GM12878 (cell line): ENCODE results near the gene NKAIN2. TPM values are rescaled to one million over a fixed set of nuclear protein-coding genes. Genes with fewer than 3 reads are reported as not detected.

ENCODE experiments used
- ATAC-seq: fragments of 200-7000 bp; cut with Tn5 transposase; 3 replicates; pipeline ENCODE4 v1.9.1; 2020; ENCODE audit warnings: mild to moderate bottlenecking, moderate library complexity
- BruUV-seq: library from RNA; stranded (reverse); fragments of 400-500 nt; replicated peaks from 2 replicates; lab custom pipeline; 2021; lab: Mats Ljungman, UMichigan
- CTCF ChIA-PET: fragments of 300-600 bp; sonication (Branson Sonifier 250); formaldehyde crosslinking; extraction: SDS; loops from one replicate; lab custom pipeline; 2021; ENCODE audit warnings: inconsistent platforms; lab: Yijun Ruan, JAX
- POLR2A ChIA-PET: fragments of 350-600 bp; formaldehyde crosslinking; extraction: SDS; loops from one replicate; lab custom pipeline; 2021; ENCODE audit warnings: inconsistent platforms; lab: Charles Lee
- RAD21 ChIA-PET: fragments of 300-600 bp; sonication (Branson Sonifier 250); formaldehyde crosslinking; loops from one replicate; lab custom pipeline; 2023; ENCODE audit warnings: antibody characterized with exemption; ENCODE audit not compliant: unreplicated experiment; lab: Charles Lee
- SMC1A ChIA-PET: fragments of 300-600 bp; sonication (Branson Sonifier 250); formaldehyde crosslinking; loops from one replicate; lab custom pipeline; 2023; ENCODE audit not compliant: unreplicated experiment, uncharacterized antibody; lab: Charles Lee
- DNase-seq: peaks from one replicate; pipeline ENCODE4 v3.0.0-alpha.2; 2011; ENCODE audit warnings: low read depth, low spot score
- FAIRE-seq: peaks from 3 replicates; lab custom pipeline; 2011; peaks lifted over from hg19 to GRCh38; lab: Jason Lieb, UNC
- H2AFZ ChIP-seq: 2 replicates; pipeline ENCODE4 v1.6.0; 2011; ENCODE audit warnings: low read depth, low read length, control low read depth; ENCODE audit not compliant: control insufficient read depth
- H3K27ac ChIP-seq: 2 replicates; pipeline ENCODE4 v1.5.1; 2011; ENCODE audit warnings: control low read depth; ENCODE audit not compliant: control insufficient read depth, insufficient read depth
- H3K27me3 ChIP-seq, 2 experiments: replicated peaks in 1 of 2; 2 replicates each; pipeline versions ENCODE4 v1.6.0 to v1.6.1; 2011; ENCODE audit warnings: low read length in 1 of 2; ENCODE audit not compliant: control insufficient read depth in 2 of 2, insufficient read depth in 2 of 2
- H3K36me3 ChIP-seq, 2 experiments: 2 replicates each; pipeline ENCODE4 v1.5.1; 2011; ENCODE audit warnings: low read length in 1 of 2; ENCODE audit not compliant: control insufficient read depth in 2 of 2, insufficient read depth in 2 of 2
- H3K4me1 ChIP-seq: 2 replicates; pipeline ENCODE4 v1.6.1; 2011; ENCODE audit warnings: mild to moderate bottlenecking, low read length, moderate library complexity, mixed read lengths; ENCODE audit not compliant: control insufficient read depth, insufficient read depth
- H3K4me2 ChIP-seq: 2 replicates; pipeline ENCODE4 v1.6.0; 2011; ENCODE audit warnings: control low read depth; ENCODE audit not compliant: control insufficient read depth, insufficient read depth
- H3K4me3 ChIP-seq: fragments of 200-600 bp; sonication (generic); 2 replicates; pipeline ENCODE4 v1.5.1; 2016
- H3K79me2 ChIP-seq: 2 replicates; pipeline ENCODE4 v1.6.0; 2011; ENCODE audit warnings: low read length; ENCODE audit not compliant: control insufficient read depth, insufficient read depth
- H3K9ac ChIP-seq: 2 replicates; pipeline ENCODE4 v1.8.0; 2011; ENCODE audit warnings: low read length, control low read depth, mixed read lengths; ENCODE audit not compliant: control insufficient read depth, insufficient read depth
- H3K9me3 ChIP-seq: replicated peaks from 3 replicates; pipeline ENCODE4 v1.5.1; 2011; ENCODE audit warnings: mild to moderate bottlenecking, low read length; ENCODE audit not compliant: control insufficient read depth, insufficient read depth
- H4K20me1 ChIP-seq: 2 replicates; pipeline ENCODE4 v1.6.0; 2011; ENCODE audit not compliant: control insufficient read depth, insufficient read depth
- BMI1 ChIP-seq: fragments of 450-650 bp; IDR thresholded peaks from 2 replicates; pipeline ENCODE4 v1.6.1; 2016; ENCODE audit warnings: mild to moderate bottlenecking, moderate library complexity, borderline replicate concordance
- CBX3 ChIP-seq: fragments of 200-600 bp; sonication (generic); IDR thresholded peaks from 2 replicates; pipeline ENCODE4 v1.6.1; 2016; ENCODE audit warnings: low read depth, borderline replicate concordance
- HCFC1 ChIP-seq: fragments of 150-350 bp; IDR thresholded peaks from 2 replicates; pipeline ENCODE4 v1.6.1; 2014; ENCODE audit warnings: low read length
- HDAC6 ChIP-seq: fragments of 200-600 bp; sonication (generic); IDR thresholded peaks from one replicate; pipeline ENCODE4 v1.8.0; 2017; ENCODE audit warnings: antibody characterized with exemption; ENCODE audit not compliant: unreplicated experiment
- NFIC ChIP-seq: IDR thresholded peaks from 2 replicates; pipeline ENCODE4 v1.6.1; 2012; ENCODE audit warnings: low read depth, mild to moderate bottlenecking, inconsistent platforms, low read length, moderate library complexity
- RAD51 ChIP-seq: fragments of 450-650 bp; IDR thresholded peaks from 2 replicates; pipeline ENCODE4 v1.6.1; 2016; ENCODE audit warnings: moderate library complexity, mild to moderate bottlenecking, inconsistent platforms
- SIN3A ChIP-seq: IDR thresholded peaks from 2 replicates; pipeline ENCODE4 v1.6.1; 2012; ENCODE audit warnings: low read depth, low read length, improper control_type of control experiment
- SMARCA5 ChIP-seq: fragments of 450-650 bp; IDR thresholded peaks from 2 replicates; pipeline ENCODE4 v1.6.1; 2017; ENCODE audit warnings: mild to moderate bottlenecking
- SPI1 ChIP-seq: IDR thresholded peaks from 2 replicates; pipeline ENCODE4 v1.6.1; 2011; ENCODE audit warnings: low read depth, mild to moderate bottlenecking, low read length, moderate library complexity, borderline replicate concordance; ENCODE audit not compliant: insufficient read depth
- WGBS: methylation state at CpG from one replicate; pipeline ENCODE4 v1.1.6; 2016; ENCODE audit warnings: low lambda C conversion rate; ENCODE audit not compliant: insufficient replicate concordance, insufficient coverage; ENCODE audit errors: missing lambda C conversion rate; 5-methylcytosine and 5-hydroxymethylcytosine counted together
- in situ Hi-C: fragments of 300-500 bp; cut with MboI; formaldehyde crosslinking; loops from 9 replicates; pipeline ENCODE4 v1.14.3; 2018; ENCODE audit warnings: mixed read lengths
- intact Hi-C: fragments of 100-400 bp; cut with micrococcal nuclease; formaldehyde crosslinking; loops from one replicate; pipeline ENCODE4 v1.14.2; 2022; ENCODE audit not compliant: unreplicated experiment
- polyA plus RNA-seq, 11 experiments: library from polyadenylated mRNA; depleted of rRNA in 4 of 11; unstranded in 6 of 11; stranded (reverse) in 5 of 11; fragments of >200 nt; fragmentation: Nextera tagmentation in 4 of 11; fragmentation: Illumina TruSeq in 1 of 11; extraction: Ambion mirVana in 4 of 11; extraction: Trizol in 1 of 11; gene quantifications; 1 replicate in 1 of 11; 2 replicates in 10 of 11; pipeline versions ENCODE4 v1.2.1 to v1.2.3, GENCODE V29; 2011 to 2016; ENCODE audit warnings: inconsistent platforms in 2 of 11, missing spikeins in 2 of 11, low read depth in 1 of 11
- total RNA-seq, 4 experiments: library from RNA; depleted of rRNA in 3 of 4; stranded (reverse); fragments of >200 nt in 3 of 4; fragmentation: Illumina TruSeq in 1 of 4; extraction: Trizol in 1 of 4; gene quantifications; 2 replicates each; pipeline versions ENCODE4 v1.2.1 to v1.2.3, GENCODE V29; 2013 to 2021
- TF ChIP-seq, protein P1 (sequence below): fragments of 450-650 bp; IDR thresholded peaks from 2 replicates; pipeline ENCODE4 v1.6.1; 2017; ENCODE audit warnings: mild to moderate bottlenecking, moderate library complexity
- TF ChIP-seq, protein P2 (sequence below): IDR thresholded peaks from 2 replicates; pipeline ENCODE4 v1.6.1; 2012; ENCODE audit warnings: low read length, inconsistent platforms

NKAIN2 gene
- total and polyA plus RNA-seq, 10 of the 15 experiments (the other 5 are each of a cell fraction or from before 2014, with no cell fraction given), result not detected

DNA sequence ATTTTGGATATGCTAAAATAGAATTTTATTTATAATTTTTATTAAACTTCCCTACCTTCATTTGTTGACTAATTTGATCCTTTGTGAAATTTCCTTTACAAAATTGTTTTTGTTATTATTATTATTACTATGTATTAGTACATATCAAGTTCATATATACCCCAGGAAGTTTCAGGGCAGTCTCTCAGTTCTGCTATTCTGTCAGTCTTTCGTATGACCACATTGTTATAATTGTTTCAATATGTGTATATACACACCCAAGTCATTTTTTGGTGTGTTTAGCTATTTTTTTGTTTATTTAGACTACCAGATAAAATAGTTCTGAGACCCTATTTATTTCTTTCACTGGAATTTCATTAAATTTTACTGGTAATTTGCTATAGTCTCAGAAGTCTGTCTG lies 72.1 kb downstream of the NKAIN2 start (continued):
- TF ChIP-seq SPI1, result peak; percentile 15; the same call in 1 of the 2 replicates

- no peaks in the 10 kb centered on the region for H3K9me3 ChIP-seq
- WGBS, result 0% methylated on average over 2 of the region's 2 CpGs
- DNase-seq (no peak), ATAC-seq (peak; percentile 54), FAIRE-seq (no peak)
- no peaks in the 10 kb centered on the region for H3K36me3 ChIP-seq
- no peak overlapping the region for H3K9ac ChIP-seq
- ChIA-PET CTCF (no interaction called here), RAD21 (no interaction called here), POLR2A (no interaction called here), SMC1A (interaction anchor here (0.8 to 1.3 kb wide), 3 partner anchors 9 to 64 kb away, joined by 3 read pairs; no protein-coding TSS in a partner anchor)
- no peaks in the 10 kb centered on the region for H3K4me1 ChIP-seq
- in situ Hi-C loops, result no loop called here
- no peak overlapping the region for H3K27ac ChIP-seq
- TF ChIP-seq RAD51 (no peak), BMI1 (no peak), SMARCA5 (no peak), NFIC (no peak), HDAC6 (no peak), HCFC1 (no peak), CBX3 (no peak), SIN3A (no peak)
- TF ChIP-seq, protein P1, sequence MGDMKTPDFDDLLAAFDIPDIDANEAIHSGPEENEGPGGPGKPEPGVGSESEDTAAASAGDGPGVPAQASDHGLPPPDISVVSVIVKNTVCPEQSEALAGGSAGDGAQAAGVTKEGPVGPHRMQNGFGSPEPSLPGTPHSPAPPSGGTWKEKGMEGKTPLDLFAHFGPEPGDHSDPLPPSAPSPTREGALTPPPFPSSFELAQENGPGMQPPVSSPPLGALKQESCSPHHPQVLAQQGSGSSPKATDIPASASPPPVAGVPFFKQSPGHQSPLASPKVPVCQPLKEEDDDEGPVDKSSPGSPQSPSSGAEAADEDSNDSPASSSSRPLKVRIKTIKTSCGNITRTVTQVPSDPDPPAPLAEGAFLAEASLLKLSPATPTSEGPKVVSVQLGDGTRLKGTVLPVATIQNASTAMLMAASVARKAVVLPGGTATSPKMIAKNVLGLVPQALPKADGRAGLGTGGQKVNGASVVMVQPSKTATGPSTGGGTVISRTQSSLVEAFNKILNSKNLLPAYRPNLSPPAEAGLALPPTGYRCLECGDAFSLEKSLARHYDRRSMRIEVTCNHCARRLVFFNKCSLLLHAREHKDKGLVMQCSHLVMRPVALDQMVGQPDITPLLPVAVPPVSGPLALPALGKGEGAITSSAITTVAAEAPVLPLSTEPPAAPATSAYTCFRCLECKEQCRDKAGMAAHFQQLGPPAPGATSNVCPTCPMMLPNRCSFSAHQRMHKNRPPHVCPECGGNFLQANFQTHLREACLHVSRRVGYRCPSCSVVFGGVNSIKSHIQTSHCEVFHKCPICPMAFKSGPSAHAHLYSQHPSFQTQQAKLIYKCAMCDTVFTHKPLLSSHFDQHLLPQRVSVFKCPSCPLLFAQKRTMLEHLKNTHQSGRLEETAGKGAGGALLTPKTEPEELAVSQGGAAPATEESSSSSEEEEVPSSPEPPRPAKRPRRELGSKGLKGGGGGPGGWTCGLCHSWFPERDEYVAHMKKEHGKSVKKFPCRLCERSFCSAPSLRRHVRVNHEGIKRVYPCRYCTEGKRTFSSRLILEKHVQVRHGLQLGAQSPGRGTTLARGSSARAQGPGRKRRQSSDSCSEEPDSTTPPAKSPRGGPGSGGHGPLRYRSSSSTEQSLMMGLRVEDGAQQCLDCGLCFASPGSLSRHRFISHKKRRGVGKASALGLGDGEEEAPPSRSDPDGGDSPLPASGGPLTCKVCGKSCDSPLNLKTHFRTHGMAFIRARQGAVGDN, result no peak
- TF ChIP-seq, protein P2, sequence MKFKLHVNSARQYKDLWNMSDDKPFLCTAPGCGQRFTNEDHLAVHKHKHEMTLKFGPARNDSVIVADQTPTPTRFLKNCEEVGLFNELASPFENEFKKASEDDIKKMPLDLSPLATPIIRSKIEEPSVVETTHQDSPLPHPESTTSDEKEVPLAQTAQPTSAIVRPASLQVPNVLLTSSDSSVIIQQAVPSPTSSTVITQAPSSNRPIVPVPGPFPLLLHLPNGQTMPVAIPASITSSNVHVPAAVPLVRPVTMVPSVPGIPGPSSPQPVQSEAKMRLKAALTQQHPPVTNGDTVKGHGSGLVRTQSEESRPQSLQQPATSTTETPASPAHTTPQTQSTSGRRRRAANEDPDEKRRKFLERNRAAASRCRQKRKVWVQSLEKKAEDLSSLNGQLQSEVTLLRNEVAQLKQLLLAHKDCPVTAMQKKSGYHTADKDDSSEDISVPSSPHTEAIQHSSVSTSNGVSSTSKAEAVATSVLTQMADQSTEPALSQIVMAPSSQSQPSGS, result no peak
- no TSS peak for BruUV-seq
- H3K4me3 ChIP-seq, result no peak overlapping the region
- no peak overlapping the region for H3K4me2 ChIP-seq
- H3K27me3 ChIP-seq, result no peaks in the 10 kb centered on the region
- intact Hi-C loops, result no loop called here
- no peaks in the 10 kb centered on the region for H3K79me2 ChIP-seq
- no peaks in the 10 kb centered on the region for H4K20me1 ChIP-seq
- H2AFZ ChIP-seq, result no peak overlapping the region
These were observed 76.1 kb downstream of the NKAIN2 start for GRCh38 chr6:123879749-123880148.
